ENCODE results near the gene ANGPTL5.

DNA sequence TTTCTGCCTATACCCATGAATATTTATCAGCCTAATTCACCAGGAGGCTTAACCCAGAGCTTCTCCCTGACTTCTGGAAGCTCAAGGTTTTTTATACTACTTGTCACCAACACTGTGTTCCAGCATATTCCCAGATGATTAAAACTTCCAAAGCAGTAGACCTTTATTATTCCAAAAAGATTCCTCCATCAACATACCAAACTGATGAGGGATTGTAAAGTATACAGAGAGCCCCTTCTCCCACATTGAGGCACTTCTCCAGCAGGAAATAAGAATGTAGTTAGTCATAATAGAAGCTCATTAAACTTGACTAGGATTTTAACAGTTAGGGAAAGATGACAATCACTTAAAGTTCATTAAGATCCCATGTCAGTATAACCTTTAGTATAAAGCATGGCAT is 53.0 kb downstream of the ANGPTL5 start:
- TF ChIP-seq CTCF (optimal IDR thresholded peaks at IDR 0.05 in 1 of 3, IDR thresholded peaks at IDR 0.05 in 1 of 3, conservative IDR thresholded peaks at IDR 0.05 in 1 of 3; ENCODE audit: extremely low read depth in 1 of 3, insufficient read depth in 2 of 3, low read length in 3 of 3) = no peak
- TF ChIP-seq EZH2 (IDR thresholded peaks at IDR 0.05; ENCODE audit: low read length) = no peak

Data from keratinocyte (primary cell).